OCI-LY3 (cell line): ENCODE measurements around the gene MPZL1.
"Not testable (repeated sequence)": the region's sequence is repeated elsewhere in the genome, so short reads cannot be mapped to it uniquely, and the experiment has no call there.

ENCODE experiments used
- H2AFZ ChIP-seq: fragments of 200-600, 300-600 bp; shearing (Covaris generic); 2 replicates; pipeline ENCODE4 v1.6.0; 2014; ENCODE audit warnings: antibody characterized with exemption, low read depth, low read length
- H3K27ac ChIP-seq: fragments of 200-600, 300-600 bp; sonication (generic); 2 replicates; pipeline ENCODE4 v1.5.1; 2014; ENCODE audit warnings: mild to moderate bottlenecking, low read length, moderate library complexity, mixed read lengths
- H3K27me3 ChIP-seq: fragments of 200-600, 300-600 bp; sonication (generic); 2 replicates; pipeline ENCODE4 v1.6.1; 2014; ENCODE audit warnings: low read depth, low read length, mixed read lengths
- H3K36me3 ChIP-seq: fragments of 200-600, 300-600 bp; sonication (generic); replicated peaks from 2 replicates; pipeline ENCODE3; 2014; ENCODE audit warnings: low read depth, low read length, mixed read lengths
- H3K4me1 ChIP-seq: fragments of 300-600, 200-600 bp; sonication (generic); 2 replicates; pipeline ENCODE4 v1.6.1; 2014; ENCODE audit warnings: low read length, mixed read lengths
- H3K4me2 ChIP-seq: fragments of 200-600, 300-600 bp; sonication (generic); 2 replicates; pipeline ENCODE4 v1.6.1; 2014; ENCODE audit warnings: low read length, mixed read lengths
- H3K4me3 ChIP-seq: fragments of 300-600, 200-600 bp; sonication (generic); 2 replicates; pipeline ENCODE4 v1.5.1; 2014; ENCODE audit warnings: antibody characterized with exemption, mild to moderate bottlenecking, low read length, moderate library complexity
- H3K79me2 ChIP-seq: fragments of 300-600, 200-600 bp; shearing (Covaris generic); 2 replicates; pipeline ENCODE4 v1.6.1; 2014; ENCODE audit warnings: mild to moderate bottlenecking, low read length, mixed read lengths
- H3K9ac ChIP-seq: fragments of 300-600, 200-600 bp; shearing (Covaris generic); 2 replicates; pipeline ENCODE4 v1.6.0; 2014; ENCODE audit warnings: mild to moderate bottlenecking, low read length, moderate library complexity
- H3K9me3 ChIP-seq: fragments of 200-600, 300-600 bp; shearing (Covaris generic); 2 replicates; pipeline ENCODE4 v1.6.1; 2014; ENCODE audit warnings: low read length, mixed read lengths; ENCODE audit not compliant: insufficient read depth
- H4K20me1 ChIP-seq: fragments of 200-600, 300-600 bp; sonication (generic); 2 replicates; pipeline ENCODE4 v1.6.1; 2016; ENCODE audit warnings: low read length, mixed read lengths; ENCODE audit not compliant: insufficient read depth
- EZH2phosphoT487 ChIP-seq: fragments of 200-600 bp; shearing (Covaris generic); IDR thresholded peaks from 2 replicates; pipeline ENCODE4 v1.6.1; 2018; ENCODE audit warnings: antibody characterized with exemption, mixed run types, low read depth
- TF ChIP-seq, protein P1 (sequence below): fragments of 200-600, 300-600 bp; sonication (generic); IDR thresholded peaks from 2 replicates; pipeline ENCODE4 v1.5.1; 2014; ENCODE audit warnings: antibody characterized with exemption, low read length, low read depth

MPZL1 gene

DNA sequence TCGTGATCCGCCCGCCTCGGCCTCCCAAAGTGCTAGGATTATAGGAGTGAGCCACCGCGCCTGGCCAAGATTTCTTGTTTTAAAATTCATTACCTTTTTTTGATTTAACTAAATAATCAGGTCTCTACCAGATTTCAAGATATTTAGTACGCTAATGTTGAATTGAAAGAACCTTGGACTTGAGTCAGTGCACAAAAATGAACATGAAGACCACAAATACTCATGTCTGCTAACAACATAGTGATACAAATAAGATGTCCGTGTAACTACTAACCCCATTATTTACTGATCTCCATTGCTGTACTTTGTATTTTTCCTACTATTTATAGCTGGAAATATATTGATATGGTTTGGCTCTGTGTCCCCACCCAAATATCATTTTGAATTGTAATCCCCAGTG is 16.4 kb downstream of the MPZL1 start:
- Histone ChIP-seq H3K27ac (no peak overlapping the region), H3K4me1 (no peaks in the 10 kb centered on the region), H4K20me1 (peaks cover 43% of the 10 kb centered on the region; the same call in 1 of the 2 replicates), H3K4me3 (no peak overlapping the region), H2AFZ (no peak overlapping the region), H3K9ac (no peak overlapping the region), H3K27me3 (no peaks in the 10 kb centered on the region), H3K79me2 (peaks cover 81% of the 10 kb centered on the region), H3K36me3 (peaks cover under 1% of the 10 kb centered on the region), H3K4me2 (no peak overlapping the region), H3K9me3 (no peaks in the 10 kb centered on the region)
- TF ChIP-seq, protein P1, sequence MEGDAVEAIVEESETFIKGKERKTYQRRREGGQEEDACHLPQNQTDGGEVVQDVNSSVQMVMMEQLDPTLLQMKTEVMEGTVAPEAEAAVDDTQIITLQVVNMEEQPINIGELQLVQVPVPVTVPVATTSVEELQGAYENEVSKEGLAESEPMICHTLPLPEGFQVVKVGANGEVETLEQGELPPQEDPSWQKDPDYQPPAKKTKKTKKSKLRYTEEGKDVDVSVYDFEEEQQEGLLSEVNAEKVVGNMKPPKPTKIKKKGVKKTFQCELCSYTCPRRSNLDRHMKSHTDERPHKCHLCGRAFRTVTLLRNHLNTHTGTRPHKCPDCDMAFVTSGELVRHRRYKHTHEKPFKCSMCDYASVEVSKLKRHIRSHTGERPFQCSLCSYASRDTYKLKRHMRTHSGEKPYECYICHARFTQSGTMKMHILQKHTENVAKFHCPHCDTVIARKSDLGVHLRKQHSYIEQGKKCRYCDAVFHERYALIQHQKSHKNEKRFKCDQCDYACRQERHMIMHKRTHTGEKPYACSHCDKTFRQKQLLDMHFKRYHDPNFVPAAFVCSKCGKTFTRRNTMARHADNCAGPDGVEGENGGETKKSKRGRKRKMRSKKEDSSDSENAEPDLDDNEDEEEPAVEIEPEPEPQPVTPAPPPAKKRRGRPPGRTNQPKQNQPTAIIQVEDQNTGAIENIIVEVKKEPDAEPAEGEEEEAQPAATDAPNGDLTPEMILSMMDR: no peak
- TF ChIP-seq EZH2phosphoT487: no peak

DNA sequence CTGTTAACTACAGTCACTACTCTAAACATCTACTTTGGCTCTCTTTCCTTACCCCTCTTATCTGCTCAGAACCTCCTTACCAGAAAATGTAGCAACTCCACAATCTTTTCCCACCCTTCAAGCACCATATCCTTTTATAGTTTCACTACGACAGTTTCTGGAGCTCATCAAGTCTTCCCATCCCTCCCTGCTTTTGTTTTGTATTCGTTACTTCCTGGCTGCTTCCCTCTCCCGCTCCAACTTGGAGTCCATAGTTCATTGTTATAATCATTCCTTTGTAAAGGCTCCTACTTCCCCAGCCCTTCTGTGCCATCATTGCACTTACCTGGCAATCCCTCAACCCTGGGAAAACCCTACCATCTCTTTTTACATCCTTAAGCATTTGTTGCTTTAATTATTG is 18.0 kb downstream of the MPZL1 start:
- peaks cover 84% of the 10 kb centered on the region for H3K79me2 ChIP-seq
- H3K9me3 ChIP-seq: no peaks in the 10 kb centered on the region
- H3K4me2 ChIP-seq: no peak overlapping the region
- TF ChIP-seq, protein P1: no peak
- no peak for TF ChIP-seq EZH2phosphoT487
- no peaks in the 10 kb centered on the region for H3K36me3 ChIP-seq
- no peaks in the 10 kb centered on the region for H3K27me3 ChIP-seq
- no peaks in the 10 kb centered on the region for H3K4me1 ChIP-seq
- no peak overlapping the region for H2AFZ ChIP-seq
- H3K4me3 ChIP-seq: no peak overlapping the region
- no peak overlapping the region for H3K9ac ChIP-seq
- H4K20me1 ChIP-seq: peaks cover 37% of the 10 kb centered on the region; the same call in 1 of the 2 replicates
- H3K27ac ChIP-seq: no peak overlapping the region

DNA sequence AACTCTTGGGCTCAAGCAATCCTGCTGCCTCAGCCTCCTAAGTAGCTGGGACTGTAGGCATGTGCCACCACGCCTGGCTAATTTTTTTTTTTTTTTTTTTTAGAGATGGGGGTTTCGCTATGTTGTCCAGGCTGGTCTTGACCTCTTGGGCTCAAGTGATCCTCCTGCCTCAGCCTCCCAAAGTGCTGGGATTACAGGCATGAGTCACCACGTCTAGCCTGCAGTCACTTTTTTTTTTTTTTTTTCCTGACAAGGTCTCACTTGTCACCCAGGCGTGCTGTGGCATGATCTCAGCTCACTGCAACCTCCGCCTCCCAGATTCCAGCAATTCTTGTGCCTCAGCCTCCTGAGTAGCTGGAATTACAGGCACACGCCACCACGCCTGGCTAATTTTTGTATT is 19.3 kb downstream of the MPZL1 start:
- not testable (repeated sequence) for H3K27ac ChIP-seq, H3K27me3 ChIP-seq, H3K9ac ChIP-seq, H3K4me1 ChIP-seq, H3K4me2 ChIP-seq, H3K4me3 ChIP-seq, H3K36me3 ChIP-seq, H2AFZ ChIP-seq, H3K9me3 ChIP-seq
- H4K20me1 ChIP-seq: peaks cover 36% of the 10 kb centered on the region; the same call in 1 of the 2 replicates
- H3K79me2 ChIP-seq: peaks cover 82% of the 10 kb centered on the region

DNA sequence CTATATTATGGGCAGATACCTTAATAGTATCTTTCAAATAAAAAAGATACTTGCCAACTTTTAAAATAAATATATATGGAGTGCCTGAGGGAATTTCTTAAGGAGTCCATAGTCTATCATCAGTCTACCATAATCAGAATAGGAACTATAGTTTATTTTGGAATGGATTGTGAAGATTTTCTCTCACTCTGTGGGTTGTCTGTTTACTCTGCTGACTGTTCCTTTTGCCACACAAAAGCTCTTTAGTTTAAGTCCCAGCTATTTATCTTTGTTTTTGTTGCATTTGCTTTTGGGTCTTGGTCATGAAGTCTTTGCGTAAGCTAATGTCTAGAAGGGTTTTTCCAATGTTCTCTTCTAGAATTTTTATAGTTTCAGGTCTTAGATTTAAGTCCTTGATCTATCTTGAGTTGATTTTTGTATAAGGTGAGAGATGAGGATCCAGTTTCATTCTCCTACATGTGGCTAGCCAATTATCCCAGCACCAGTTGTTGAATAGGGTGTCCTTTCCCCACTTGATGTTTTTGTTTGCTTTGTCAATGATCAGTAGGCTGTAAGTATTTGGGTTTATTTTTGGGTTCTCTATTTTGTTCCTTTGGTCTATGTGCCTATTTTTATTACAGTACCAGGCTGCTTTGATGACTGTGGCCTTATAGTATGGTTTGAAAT is 20.7 kb downstream of the MPZL1 start:
- H2AFZ ChIP-seq, H3K4me1 ChIP-seq, H3K4me2 ChIP-seq, H3K9ac ChIP-seq, H3K4me3 ChIP-seq, H3K27ac ChIP-seq, H3K36me3 ChIP-seq, H3K27me3 ChIP-seq, H3K9me3 ChIP-seq: not testable (repeated sequence)
- H3K79me2 ChIP-seq: peaks cover 80% of the 10 kb centered on the region
- H4K20me1 ChIP-seq: peaks cover 21% of the 10 kb centered on the region; the same call in 1 of the 2 replicates

DNA sequence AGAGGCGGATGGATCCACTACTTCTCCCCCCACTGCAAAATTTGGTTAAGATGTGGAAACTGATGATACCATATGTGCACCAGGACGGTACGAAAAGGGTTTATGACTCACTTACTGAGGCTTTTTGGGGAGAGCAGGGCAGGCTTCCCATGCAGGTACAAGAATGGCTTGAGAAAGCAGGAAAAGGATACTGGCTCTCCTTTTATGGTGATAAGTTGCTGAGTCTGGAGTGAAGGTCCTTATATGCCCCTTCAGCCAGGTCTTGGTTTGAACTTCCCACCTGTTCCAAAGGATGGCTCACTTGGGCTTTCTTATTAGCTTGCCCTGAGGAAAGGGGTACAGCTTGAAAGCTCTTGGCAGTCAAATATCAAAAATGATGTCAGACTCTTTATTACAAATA is 23.1 kb downstream of the MPZL1 start:
- Histone ChIP-seq H3K4me1 (no peaks in the 10 kb centered on the region), H3K9ac (no peak overlapping the region), H3K79me2 (peaks cover 83% of the 10 kb centered on the region)

More for the DNA sequence above, 23.1 kb downstream of the MPZL1 start:
- H3K4me2 ChIP-seq: no peak overlapping the region
- H3K4me3 ChIP-seq: no peak overlapping the region
- H4K20me1 ChIP-seq: peaks cover 18% of the 10 kb centered on the region; the same call in 1 of the 2 replicates
- no peak overlapping the region for H3K27ac ChIP-seq
- no peaks in the 10 kb centered on the region for H3K9me3 ChIP-seq
- no peak overlapping the region for H2AFZ ChIP-seq
- H3K36me3 ChIP-seq: no peaks in the 10 kb centered on the region
- TF ChIP-seq, protein P1: no peak
- no peak for TF ChIP-seq EZH2phosphoT487
- H3K27me3 ChIP-seq: no peaks in the 10 kb centered on the region
